H1 (cell line): ENCODE measurements around the gene CRYBG1. TPM values are rescaled to one million over a fixed set of nuclear protein-coding genes. Genes with fewer than 3 reads are reported as not detected.

Source experiments
- CTCF ChIA-PET: fragments of 300-600 bp; sonication (Branson Sonifier 250); formaldehyde crosslinking; loops from one replicate; lab custom pipeline; 2021; ENCODE audit not compliant: partially characterized antibody; lab: Charles Lee
- POLR2A ChIA-PET: fragments of 300-600 bp; sonication (Branson Sonifier 250); formaldehyde crosslinking; loops from one replicate; lab custom pipeline; 2021; ENCODE audit warnings: inconsistent platforms; ENCODE audit not compliant: partially characterized antibody; lab: Charles Lee
- DNase-seq, 2 experiments: peaks; one replicate each; pipeline versions ENCODE4 v3.0.0 to v3.0.0-alpha.2; 2010 to 2022; ENCODE audit warnings: low spot score in 2 of 2, low read depth in 1 of 2, mixed read lengths in 1 of 2
- FAIRE-seq: peaks from 2 replicates; lab custom pipeline; 2011; peaks lifted over from hg19 to GRCh38; lab: Jason Lieb, UNC
- H2AFZ ChIP-seq: 2 replicates; pipeline ENCODE4 v1.8.1; 2012; ENCODE audit warnings: low read length, inconsistent platforms
- H2AK5ac ChIP-seq: 2 replicates; pipeline ENCODE4 v1.6.1; 2013; ENCODE audit warnings: low read depth, low read length
- H2BK120ac ChIP-seq: replicated peaks from 2 replicates; pipeline ENCODE3; 2013; ENCODE audit warnings: low read depth, low read length, inconsistent platforms
- H2BK12ac ChIP-seq: 2 replicates; pipeline ENCODE4 v1.6.1; 2013; ENCODE audit warnings: low read depth, low read length
- H2BK15ac ChIP-seq: 2 replicates; pipeline ENCODE4 v1.6.1; 2013; ENCODE audit warnings: low read length
- H2BK20ac ChIP-seq: 2 replicates; pipeline ENCODE4 v1.6.1; 2013; ENCODE audit warnings: low read length
- H2BK5ac ChIP-seq: 2 replicates; pipeline ENCODE4 v1.6.1; 2013; ENCODE audit warnings: low read depth, low read length
- H3K14ac ChIP-seq: 2 replicates; pipeline ENCODE4 v1.6.1; 2013; ENCODE audit warnings: inconsistent platforms; ENCODE audit not compliant: insufficient read length
- H3K18ac ChIP-seq: 2 replicates; pipeline ENCODE4 v1.6.1; 2013; ENCODE audit warnings: low read length; ENCODE audit errors: extremely low read depth
- H3K23ac ChIP-seq: 2 replicates; pipeline ENCODE4 v1.6.1; 2013; ENCODE audit warnings: inconsistent platforms; ENCODE audit not compliant: insufficient read length
- H3K23me2 ChIP-seq: 2 replicates; pipeline ENCODE4 v1.6.1; 2013; ENCODE audit warnings: low read depth, low read length
- H3K27ac ChIP-seq: 2 replicates; pipeline ENCODE4 v1.6.1; 2011; ENCODE audit warnings: low read depth, low read length, inconsistent platforms
- H3K27me3 ChIP-seq, 4 experiments: replicated peaks in 1 of 4; 1 replicate in 1 of 4; 2 replicates in 3 of 4; pipeline versions ENCODE4 v1.6.1 to v1.8.1; 2011 to 2013; ENCODE audit warnings: low read length in 3 of 4, mild to moderate bottlenecking in 3 of 4, inconsistent platforms in 2 of 4, mixed read lengths in 2 of 4, moderate library complexity in 1 of 4; ENCODE audit not compliant: control insufficient read depth in 3 of 4, insufficient read depth in 3 of 4; ENCODE audit errors: extremely low read depth in 1 of 4
- H3K36me3 ChIP-seq, 4 experiments: 2 replicates each; pipeline versions ENCODE4 v1.6.1 to v1.8.1; 2011 to 2013; ENCODE audit warnings: mild to moderate bottlenecking in 4 of 4, low read length in 3 of 4, moderate library complexity in 2 of 4, control low read depth in 1 of 4, inconsistent platforms in 1 of 4; ENCODE audit not compliant: insufficient read depth in 4 of 4, control insufficient read depth in 2 of 4
- H3K4ac ChIP-seq: replicated peaks from 2 replicates; pipeline ENCODE3; 2013; ENCODE audit warnings: low read length, low read depth, mixed read lengths, inconsistent platforms; ENCODE audit not compliant: insufficient read length
- H3K4me1 ChIP-seq, 4 experiments: replicated peaks in 1 of 4; 1 replicate in 1 of 4; 2 replicates in 3 of 4; pipeline versions ENCODE4 v1.6.1 to v1.8.1; 2011 to 2013; ENCODE audit warnings: low read length in 3 of 4, inconsistent platforms in 2 of 4, mixed read lengths in 1 of 4; ENCODE audit not compliant: insufficient read depth in 4 of 4, control insufficient read depth in 3 of 4
- H3K4me2 ChIP-seq, 2 experiments: 2 replicates each; pipeline versions ENCODE4 v1.6.1 to v1.8.1; 2011 to 2013; ENCODE audit warnings: low read depth in 2 of 2, low read length in 2 of 2, control low read depth in 1 of 2, inconsistent platforms in 1 of 2, mild to moderate bottlenecking in 1 of 2; ENCODE audit not compliant: insufficient read depth in 1 of 2
- H3K4me3 ChIP-seq, 4 experiments: fragments of 200-600, 300-600 bp in 1 of 4; sonication (generic), shearing (Covaris generic), sonication (Bioruptor Twin) in 1 of 4; 2 replicates each; pipeline versions ENCODE4 v1.5.1 to v1.8.1; 2011 to 2016; ENCODE audit warnings: low read length in 4 of 4, low read depth in 3 of 4, control low read depth in 2 of 4, inconsistent platforms in 2 of 4, mild to moderate bottlenecking in 2 of 4, mixed read lengths in 1 of 4, moderate library complexity in 1 of 4; ENCODE audit not compliant: insufficient read depth in 2 of 4; ENCODE audit errors: extremely low read depth in 1 of 4
- H3K56ac ChIP-seq: replicated peaks from 2 replicates; pipeline ENCODE3; 2013; ENCODE audit warnings: low read depth, mild to moderate bottlenecking, mixed read lengths, low read length, inconsistent platforms; ENCODE audit not compliant: insufficient read length
- H3K79me1 ChIP-seq: 2 replicates; pipeline ENCODE4 v1.6.1; 2013; ENCODE audit warnings: low read depth, low read length, control low read depth
- H3K79me2 ChIP-seq, 2 experiments: 2 replicates each; pipeline versions ENCODE4 v1.6.1 to v1.8.1; 2012 to 2013; ENCODE audit warnings: low read length in 2 of 2, mild to moderate bottlenecking in 2 of 2, inconsistent platforms in 1 of 2; ENCODE audit not compliant: insufficient read depth in 2 of 2, control insufficient read depth in 1 of 2
- H3K9ac ChIP-seq, 4 experiments: replicated peaks in 1 of 4; 1 replicate in 1 of 4; 2 replicates in 3 of 4; pipeline versions ENCODE4 v1.6.1 to v1.8.1; 2011 to 2013; ENCODE audit warnings: low read depth in 3 of 4, low read length in 3 of 4, control low read depth in 2 of 4, mild to moderate bottlenecking in 2 of 4, moderate library complexity in 2 of 4, inconsistent platforms in 1 of 4; ENCODE audit errors: extremely low read depth in 1 of 4
- H3K9me3 ChIP-seq, 2 experiments: 2 replicates each; pipeline versions ENCODE4 v1.6.1 to v1.8.1; 2012 to 2013; ENCODE audit warnings: mild to moderate bottlenecking in 2 of 2, moderate library complexity in 2 of 2, control low read depth in 1 of 2, inconsistent platforms in 1 of 2, low read depth in 1 of 2, low read length in 1 of 2, mixed read lengths in 1 of 2; ENCODE audit not compliant: insufficient read depth in 2 of 2
- H4K20me1 ChIP-seq, 2 experiments: replicated peaks in 1 of 2; 2 replicates each; pipeline versions ENCODE3 to v1.8.1; 2011 to 2013; ENCODE audit warnings: inconsistent platforms in 2 of 2, low read length in 2 of 2, mild to moderate bottlenecking in 1 of 2; ENCODE audit not compliant: insufficient read depth in 2 of 2, control insufficient read depth in 1 of 2
- H4K5ac ChIP-seq: 2 replicates; pipeline ENCODE4 v1.6.1; 2013; ENCODE audit warnings: low read length, low read depth, mixed read lengths, inconsistent platforms; ENCODE audit not compliant: insufficient read length
- H4K8ac ChIP-seq: 2 replicates; pipeline ENCODE4 v1.8.0; 2013; ENCODE audit warnings: mild to moderate bottlenecking, moderate library complexity, low read length, inconsistent platforms; ENCODE audit not compliant: insufficient read depth; ENCODE audit errors: extremely low read depth
- H4K91ac ChIP-seq: replicated peaks from 2 replicates; pipeline ENCODE3; 2013; ENCODE audit warnings: low read length, mixed read lengths, inconsistent platforms; ENCODE audit not compliant: insufficient read length
- SRF ChIP-seq: IDR thresholded peaks from 2 replicates; pipeline ENCODE4 v1.6.1; 2011; ENCODE audit warnings: mild to moderate bottlenecking, low read depth, low read length, moderate library complexity
- WGBS, 2 experiments: shearing (Covaris generic) in 1 of 2; methylation state at CpG; one replicate each; pipeline versions ENCODE4 v1.1.6 to v1.1.7; 2013 to 2015; ENCODE audit warnings: low lambda C conversion rate in 2 of 2, mixed read lengths in 2 of 2, inconsistent platforms in 1 of 2, low coverage in 1 of 2, missing lambda C conversion rate in 1 of 2; ENCODE audit not compliant: insufficient replicate concordance in 2 of 2, insufficient coverage in 1 of 2, insufficient read length in 1 of 2; ENCODE audit errors: extremely low coverage in 1 of 2, missing lambda C conversion rate in 1 of 2; 5-methylcytosine and 5-hydroxymethylcytosine counted together
- polyA plus RNA-seq, 7 experiments: library from polyadenylated mRNA; depleted of rRNA in 3 of 7; stranded (reverse) in 5 of 7; unstranded in 2 of 7; fragments of >200 nt in 5 of 7; fragments of 200-250 nt in 2 of 7; gene quantifications; 1 replicate in 5 of 7; 2 replicates in 1 of 7; 4 replicates in 1 of 7; pipeline versions ENCODE4 v1.2.1 to v1.2.3, GENCODE V29; 2011 to 2013; ENCODE audit warnings: missing spikeins in 2 of 7, mixed read lengths in 2 of 7
- total RNA-seq: library from RNA; stranded (reverse); fragmentation: NEBNext Ultra II Directional; extraction: Animal tissue kit (Norgen Biotek cat#: 25700); gene quantifications from 2 replicates; pipeline ENCODE4 v1.2.1, GENCODE V29; 2021

The CRYBG1 gene
- total and polyA plus RNA-seq, 2 of the 8 experiments (the other 6 are each of a cell fraction or from before 2014, with no cell fraction given), result 2.2 to 11.6 TPM

DNA sequence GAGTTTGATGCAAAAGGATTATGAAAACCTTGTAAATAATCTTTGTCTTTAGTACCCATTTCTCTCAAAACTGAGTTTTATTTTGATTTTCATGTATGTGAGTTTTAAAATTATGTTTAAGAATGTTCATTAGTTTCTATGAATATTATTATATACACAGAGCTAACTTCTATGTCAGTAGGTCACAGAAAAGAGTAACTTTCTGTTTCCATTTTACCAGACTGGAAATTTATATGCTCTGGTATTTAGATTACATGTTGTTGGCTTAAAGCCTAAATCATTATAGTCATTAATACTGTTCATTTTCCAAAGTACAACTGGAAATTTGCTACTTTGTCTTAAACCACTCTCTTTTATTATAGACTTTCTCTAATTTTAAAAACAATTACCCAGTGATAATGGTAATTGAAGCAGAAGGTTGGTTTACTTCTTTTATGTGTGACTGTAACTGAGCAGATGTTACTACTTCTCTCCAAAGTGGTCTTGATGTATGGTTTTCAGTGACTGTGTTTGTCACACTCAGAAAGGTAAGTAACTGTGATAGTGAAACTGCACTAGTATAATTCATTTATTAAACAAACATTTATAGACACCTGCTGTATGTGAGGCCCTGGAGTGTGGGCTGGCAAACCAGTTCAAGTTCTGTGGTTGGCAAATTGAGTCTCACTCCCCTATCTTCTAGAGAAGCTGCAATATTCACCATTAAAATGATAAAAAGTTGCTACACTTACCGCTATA is 13.2 kb downstream of the CRYBG1 start:
- Histone ChIP-seq H4K91ac (no peak overlapping the region), H3K36me3 (no peaks in the 10 kb centered on the region), H3K14ac (no peak overlapping the region), H4K8ac (no peak overlapping the region), H3K23me2 (no peaks in the 10 kb centered on the region), H2AFZ (no peak overlapping the region), H2BK15ac (no peak overlapping the region), H2BK5ac (no peak overlapping the region), H3K79me2 (no peaks in the 10 kb centered on the region), H3K79me1 (no peaks in the 10 kb centered on the region), H3K4me1 (peaks cover 0 to 4% (median 0%) of the 10 kb centered on the region in 4 experiments; a peak in 2 of 7 replicates), H3K9ac (no peak overlapping the region), H3K18ac (no peak overlapping the region), H4K20me1 (peaks cover 0 to 2% of the 10 kb centered on the region in 2 experiments), H3K4ac (no peak overlapping the region), H2BK12ac (no peak overlapping the region), H3K56ac (no peak overlapping the region), H3K27me3 (no peaks in the 10 kb centered on the region)
- FAIRE-seq, result no peak
- POLR2A ChIA-PET, result no interaction called here
- no peak for DNase-seq
- no peak for TF ChIP-seq SRF
- TF ChIP-seq, all 59 proteins: peak for 0
- no peaks in the 10 kb centered on the region for H3K9me3 ChIP-seq
- WGBS, 2 experiments, result 91% methylated on average over 1 of the region's 1 CpG; no CpG with 5 or more reads in 1 of the 2 experiments
- no peak overlapping the region for H4K5ac ChIP-seq
- CTCF ChIA-PET, result interaction anchor here (0.6 to 1.2 kb wide), 4 partner anchors 12 to 72 kb away, joined by 3 to 4 read pairs (median 4); no protein-coding TSS in a partner anchor
- H3K4me3 ChIP-seq, result no peak overlapping the region
- H2AK5ac ChIP-seq, result no peak overlapping the region
- no peak overlapping the region for H2BK20ac ChIP-seq
- H2BK120ac ChIP-seq, result no peak overlapping the region
- no peak overlapping the region for H3K4me2 ChIP-seq
- H3K27ac ChIP-seq, result no peak overlapping the region
- no peak overlapping the region for H3K23ac ChIP-seq
